HepG2 (cell line): ENCODE results near the gene THOP1. TPM values are rescaled to one million over a fixed set of nuclear protein-coding genes. Genes with fewer than 3 reads are reported as not detected.

Source experiments
- BHLHE40 ChIP-seq: IDR thresholded peaks from 2 replicates; pipeline ENCODE4 v1.6.1; 2011; ENCODE audit warnings: low read length, improper control_type of control experiment
- CAMTA2 ChIP-seq: sonication (generic); formaldehyde crosslinking; IDR thresholded peaks from 2 replicates; pipeline ENCODE4 v1.4.0; 2020; ENCODE audit warnings: mild to moderate bottlenecking, missing genetic modification reagents, borderline replicate concordance
- HIVEP1 ChIP-seq: sonication (generic); formaldehyde crosslinking; IDR thresholded peaks from 2 replicates; pipeline ENCODE4 v1.4.0; 2020; ENCODE audit warnings: mild to moderate bottlenecking, missing genetic modification reagents
- HNF4A ChIP-seq: sonication (generic); formaldehyde crosslinking; IDR thresholded peaks from 2 replicates; pipeline ENCODE4 v1.4.0; 2020; ENCODE audit warnings: missing genetic modification reagents
- KMT2A ChIP-seq: sonication (generic); formaldehyde crosslinking; IDR thresholded peaks from 2 replicates; pipeline ENCODE4 v1.4.0; 2020; ENCODE audit warnings: missing genetic modification reagents
- LRRFIP1 ChIP-seq: sonication (generic); formaldehyde crosslinking; conservative IDR thresholded peaks from 2 replicates; pipeline ENCODE4 v1.4.0; 2020; ENCODE audit warnings: missing genetic modification reagents
- NFIB ChIP-seq: sonication (generic); formaldehyde crosslinking; IDR thresholded peaks from 2 replicates; pipeline ENCODE4 v1.9.0; 2021; ENCODE audit warnings: missing genetic modification reagents, mild to moderate bottlenecking, borderline replicate concordance
- NFRKB ChIP-seq: fragments of 450-650 bp; IDR thresholded peaks from 2 replicates; pipeline ENCODE4 v1.6.1; 2017
- PAX8 ChIP-seq: sonication (generic); formaldehyde crosslinking; IDR thresholded peaks from 2 replicates; pipeline ENCODE4 v1.8.0; 2022; ENCODE audit warnings: mild to moderate bottlenecking, missing genetic modification reagents, borderline replicate concordance
- POLR2A ChIP-seq, 2 experiments: IDR thresholded peaks; 2 replicates each; pipeline ENCODE4 v1.6.1; 2011; ENCODE audit warnings: low read depth in 2 of 2, low read length in 2 of 2, mild to moderate bottlenecking in 1 of 2, moderate library complexity in 1 of 2; ENCODE audit not compliant: insufficient read depth in 1 of 2
- PRDM4 ChIP-seq: sonication (generic); formaldehyde crosslinking; IDR thresholded peaks from 2 replicates; pipeline ENCODE4 v1.9.0; 2021; ENCODE audit warnings: missing genetic modification reagents, borderline replicate concordance
- SUZ12 ChIP-seq: fragments of 150-350 bp; IDR thresholded peaks from 2 replicates; pipeline ENCODE4 v1.6.1; 2014; ENCODE audit warnings: low read depth, low read length
- ZNF549 ChIP-seq: sonication (generic); formaldehyde crosslinking; IDR thresholded peaks from 2 replicates; pipeline ENCODE4 v1.5.0; 2020; ENCODE audit warnings: missing genetic modification reagents
- ZNF563 ChIP-seq: sonication (generic); formaldehyde crosslinking; IDR thresholded peaks from 2 replicates; pipeline ENCODE4 v1.8.0; 2022; ENCODE audit warnings: mild to moderate bottlenecking, moderate library complexity, missing genetic modification reagents
- ZNF589 ChIP-seq: sonication (generic); formaldehyde crosslinking; conservative IDR thresholded peaks from 2 replicates; pipeline ENCODE4 v1.8.0; 2022; ENCODE audit warnings: mild to moderate bottlenecking, moderate library complexity, missing genetic modification reagents
- ZNF597 ChIP-seq: sonication (generic); formaldehyde crosslinking; IDR thresholded peaks from 2 replicates; pipeline ENCODE4 v1.5.0; 2020; ENCODE audit warnings: missing genetic modification reagents
- ZNF609 ChIP-seq: sonication (generic); formaldehyde crosslinking; IDR thresholded peaks from 2 replicates; pipeline ENCODE4 v1.4.0; 2020; ENCODE audit warnings: mild to moderate bottlenecking, missing genetic modification reagents, borderline replicate concordance
- polyA plus RNA-seq, 8 experiments: library from polyadenylated mRNA; depleted of rRNA in 3 of 8; stranded (reverse) in 7 of 8; unstranded in 1 of 8; fragments of >200 nt; fragmentation: Illumina TruSeq in 4 of 8; extraction: Trizol in 4 of 8; gene quantifications; 2 replicates each; pipeline versions ENCODE4 v1.2.1 to v1.2.3, GENCODE V29; 2011 to 2016; ENCODE audit warnings: low read depth in 4 of 8, missing spikeins in 1 of 8, mixed read lengths in 1 of 8; ENCODE audit not compliant: insufficient read depth in 1 of 8
- total RNA-seq, 5 experiments: library from RNA; depleted of rRNA; stranded (reverse); fragments of >200 nt; fragmentation: Illumina TruSeq; extraction: Trizol; gene quantifications; 2 replicates each; pipeline ENCODE4 v1.2.3, GENCODE V29; 2016; ENCODE audit warnings: low read depth in 1 of 5
- TF ChIP-seq, protein P1 (sequence below): sonication (generic); formaldehyde crosslinking; IDR thresholded peaks from 2 replicates; pipeline ENCODE4 v1.8.1; 2023; ENCODE audit warnings: mild to moderate bottlenecking, missing genetic modification reagents, borderline replicate concordance

Gene THOP1
- total and polyA plus RNA-seq, 2 of the 13 experiments (the other 11 are each of a cell fraction or from before 2014, with no cell fraction given), result 74.4 to 116 TPM

- TF ChIP-seq KMT2A, result peak; percentile 95
- no peak for TF ChIP-seq SUZ12
- no peak for TF ChIP-seq PAX8 (CRISPR knock-in tag)
- TF ChIP-seq HNF4A, result peak; percentile 34; the same call in 1 of the 2 replicates
- TF ChIP-seq HIVEP1, result peak; percentile 94
- no peak for TF ChIP-seq ZNF597
- peak; percentile 94 for TF ChIP-seq ZNF589 (CRISPR knock-in tag)
- TF ChIP-seq, protein P1, sequence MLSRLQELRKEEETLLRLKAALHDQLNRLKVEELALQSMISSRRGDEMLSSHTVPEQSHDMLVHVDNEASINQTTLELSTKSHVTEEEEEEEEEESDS, result peak; percentile 98
- no peak for TF ChIP-seq NFRKB
- no peak for TF ChIP-seq NFIB (CRISPR knock-in tag)
- no peak for TF ChIP-seq ZNF549
- TF ChIP-seq PRDM4 (CRISPR knock-in tag), result peak; percentile 92; the same call in 1 of the 2 replicates
- TF ChIP-seq LRRFIP1 (CRISPR knock-in tag), result peak; percentile 96; the same call in 1 of the 2 replicates
- TF ChIP-seq ZNF609, result 0 out of 2 replicates have a peak, but pooled peaks have one; percentile 25
- peak; percentile 7; the same call in 1 of the 2 replicates for TF ChIP-seq BHLHE40
- TF ChIP-seq POLR2A (IDR thresholded peaks at IDR 0.05; ENCODE audit: insufficient read depth in 1 of 2, low read depth in 2 of 2, low read length in 2 of 2), result peak in 1 of 2 experiments; percentile 51; a peak in 1 of 4 replicates
- TF ChIP-seq CAMTA2 (CRISPR knock-in tag), result peak; percentile 87; the same call in 1 of the 2 replicates
- peak; percentile 99 for TF ChIP-seq ZNF563 (CRISPR knock-in tag)
Observed at GRCh38 chr19:2739602-2740313, 45.5 kb upstream of the THOP1 start, which contains the start of gene SLC39A3 (continued).
